OCI-LY3 (cell line): ENCODE results near the gene PHF21B.

Experiments
- CTCF ChIP-seq: fragments of 200-600, 300-600 bp; sonication (generic); IDR thresholded peaks from 2 replicates; pipeline ENCODE4 v1.5.1; 2014; ENCODE audit warnings: antibody characterized with exemption, low read length, low read depth
- EZH2phosphoT487 ChIP-seq: fragments of 200-600 bp; shearing (Covaris generic); IDR thresholded peaks from 2 replicates; pipeline ENCODE4 v1.6.1; 2018; ENCODE audit warnings: antibody characterized with exemption, mixed run types, low read depth

GRCh38 chr22:44892243-44892642 lies 117.6 kb downstream of the PHF21B start:
- TF ChIP-seq CTCF (no peak), EZH2phosphoT487 (no peak)
